ENCODE data around the gene CD300LD. TPM values are rescaled to one million over a fixed set of nuclear protein-coding genes. Genes with fewer than 3 reads are reported as not detected.

The CD300LD gene
- not detected in 2 replicates for total RNA-seq

DNA sequence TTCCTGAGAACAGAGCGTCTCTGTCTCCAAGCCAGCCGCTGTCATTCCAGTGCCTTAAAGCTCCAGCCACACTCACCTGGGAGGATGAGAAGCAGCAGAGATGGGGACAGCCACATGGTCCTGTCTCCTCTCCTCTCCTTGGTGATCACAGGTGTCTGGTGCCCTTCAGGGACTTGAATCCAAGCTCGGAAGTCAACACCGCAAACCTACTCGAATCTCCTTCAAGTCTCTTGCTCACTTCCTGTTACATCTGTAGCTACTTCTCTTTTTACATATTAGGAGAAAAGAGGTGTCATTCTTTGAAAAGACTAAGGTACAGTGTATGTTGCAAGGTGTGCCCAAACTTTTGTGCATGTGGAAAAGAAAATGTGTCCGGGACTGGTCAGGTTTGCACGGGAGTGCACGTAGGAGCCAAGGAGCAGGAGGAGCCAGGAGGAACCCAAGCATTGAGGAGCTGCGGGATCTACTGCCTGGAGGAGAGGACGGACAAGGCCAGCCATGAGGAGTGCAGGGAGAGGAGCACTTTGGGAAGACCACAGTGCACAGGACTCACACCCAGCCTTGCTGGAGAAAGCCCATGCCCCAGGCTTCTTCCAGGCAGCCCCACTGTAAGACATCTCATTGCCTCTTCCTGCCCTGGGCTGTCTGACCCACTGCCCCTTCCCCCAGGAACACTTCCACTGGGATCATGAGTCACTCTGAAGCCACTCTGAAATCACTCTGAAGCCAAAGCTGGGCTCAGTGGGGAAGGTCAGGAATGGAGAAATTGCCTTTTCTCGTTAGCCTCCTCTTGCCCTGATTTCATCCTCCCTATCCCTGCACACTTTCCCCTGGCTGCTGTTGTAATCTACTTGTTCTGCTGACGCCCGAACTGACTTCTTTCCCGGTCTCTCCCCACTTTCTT, at the start of gene CD300LD:
CD300LD (minus strand) TSS at position 197 of the 904 bp plus-strand sequence; CDS start at position 116, 81 bp downstream.

DNA sequence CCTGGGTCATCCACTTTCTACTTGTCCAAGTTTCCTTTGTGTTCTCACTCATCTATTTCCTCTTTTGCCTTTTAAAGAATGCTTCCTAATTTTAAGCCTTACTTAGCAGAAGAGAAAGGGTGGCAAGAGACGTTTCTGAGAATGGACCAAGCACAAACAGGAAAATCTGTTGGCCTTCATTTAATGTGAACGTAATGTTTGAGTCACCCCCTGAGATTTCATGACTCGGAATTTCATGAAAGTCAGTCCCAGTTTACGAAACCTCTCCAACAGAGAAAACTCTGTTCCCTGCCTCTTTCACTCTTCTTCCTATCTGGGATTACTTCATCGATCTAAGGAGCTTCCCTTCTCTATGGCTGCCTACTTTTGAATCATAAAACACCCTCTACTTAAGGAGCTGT, 31.6 kb upstream of the CD300LD start, which contains the start of gene CD300E:
CD300E (minus strand) TSS at position 46 of the 401 bp plus-strand sequence. CDS start 117 bp downstream, outside the sequence.

DNA sequence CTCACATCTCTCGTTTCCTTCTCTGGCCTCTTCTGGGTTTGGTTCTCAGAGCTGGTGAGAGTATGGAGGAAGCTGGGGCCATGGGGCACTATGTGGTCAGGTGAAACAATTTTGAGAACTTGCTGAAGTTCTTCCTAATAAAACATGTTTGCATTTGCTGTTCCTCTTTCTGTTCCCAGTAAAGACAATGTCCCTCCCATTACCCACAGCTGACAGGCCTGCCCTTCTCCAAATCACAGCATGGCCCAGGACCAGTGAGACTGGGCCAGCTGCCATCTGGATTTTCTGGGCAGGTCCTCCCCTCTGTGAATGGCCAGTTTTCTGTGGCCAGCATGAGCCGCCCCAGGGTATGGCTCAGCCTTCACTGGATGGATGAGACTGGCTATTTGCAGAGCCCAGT, 24.7 kb downstream of the CD300LD start, which contains the start of gene CD300H:
CD300H (minus strand) TSS at position 113 of the 400 bp plus-strand sequence.

DNA sequence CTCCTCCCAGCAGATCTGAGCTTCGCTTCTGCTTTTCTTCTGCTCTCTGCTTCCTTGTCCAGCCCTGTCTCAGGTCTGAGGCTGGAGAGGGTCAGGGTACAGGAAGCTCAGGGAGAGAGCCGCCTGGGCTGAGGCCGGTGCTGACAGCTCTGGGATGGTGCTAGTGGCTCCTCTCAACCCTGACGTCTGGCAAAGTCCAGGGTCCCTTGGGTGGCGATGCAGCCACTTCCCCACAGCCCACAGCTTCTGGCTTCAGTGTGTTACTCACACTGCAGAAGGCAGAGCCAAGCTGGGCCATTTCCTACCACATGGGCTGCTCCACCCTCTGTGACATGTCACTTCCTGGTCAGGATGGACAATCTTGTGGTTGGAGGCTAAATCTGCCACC, 46.2 kb downstream of the CD300LD start, which contains the start of gene CD300C:
CD300C (minus strand) TSS at position 273 of the 388 bp plus-strand sequence. CDS start 333 bp downstream, outside the sequence.

DNA sequence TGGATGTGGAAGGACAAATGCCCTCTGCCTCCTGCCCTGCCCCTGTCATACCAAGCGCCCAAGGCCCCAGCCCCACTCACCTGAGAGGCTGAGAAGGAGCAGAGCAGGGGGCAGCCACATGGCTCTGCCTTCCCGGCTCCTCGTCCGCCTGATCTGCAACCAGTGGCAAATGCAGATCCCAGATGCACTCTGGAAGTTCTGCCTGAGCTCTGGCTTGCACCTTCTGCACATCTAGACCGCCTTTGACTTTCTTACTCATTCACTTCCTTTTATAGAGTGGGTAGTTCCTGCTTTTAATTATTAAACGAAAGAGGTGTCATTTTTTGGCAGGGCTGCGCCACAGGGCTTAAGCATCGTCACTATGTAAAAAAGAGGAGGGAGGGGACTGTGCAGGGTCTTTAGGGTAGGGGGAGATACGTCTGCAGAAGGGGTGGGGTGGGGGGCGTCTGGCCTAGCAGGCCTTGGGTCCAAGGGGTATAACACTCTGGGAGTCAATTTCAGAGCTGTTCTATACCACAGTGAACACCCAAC, 60.8 kb downstream of the CD300LD start, which contains the start of gene CD300LB:
CD300LB (minus strand) TSS at position 245 of the 531 bp plus-strand sequence; CDS start at position 120, 125 bp downstream.

Other genes starting within 250 kb of the CD300LD start
- gene BTBD17, start 230.4 kb downstream of the CD300LD start, total RNA-seq = not detected in 2 replicates
- 0.26 TPM in 1 of 2 replicates, not detected in the other for gene GPR142, start 224.8 kb downstream of the CD300LD start, total RNA-seq
- gene GPRC5C, start 160.2 kb downstream of the CD300LD start, total RNA-seq = 13.8 and 15.0 TPM in 2 replicates
- not detected in 2 replicates for gene CD300A, start 125.6 kb downstream of the CD300LD start, total RNA-seq
- not detected in 2 replicates for gene CD300LB, start 60.8 kb downstream of the CD300LD start, total RNA-seq
- not detected in 2 replicates for gene CD300C, start 46.2 kb downstream of the CD300LD start, total RNA-seq
- not detected in 2 replicates for gene CD300H, start 24.8 kb downstream of the CD300LD start, total RNA-seq
- gene CD300E, start 31.5 kb upstream of the CD300LD start, total RNA-seq = not detected in 2 replicates
- gene CD300LF, start 120.6 kb upstream of the CD300LD start, total RNA-seq = not detected in 2 replicates
- gene RAB37, start 145.0 kb upstream of the CD300LD start, total RNA-seq = 0.33 and 0.36 TPM in 2 replicates
- 13.0 and 14.5 TPM in 2 replicates for gene NHERF1, start 156.3 kb upstream of the CD300LD start, total RNA-seq
- gene NAT9, start 184.1 kb upstream of the CD300LD start, total RNA-seq = 32.6 and 46.7 TPM in 2 replicates